Measurements from ENCODE around the gene CEP19. TPM values are rescaled to one million over a fixed set of nuclear protein-coding genes. Genes with fewer than 3 reads are reported as not detected.

The CEP19 gene
- total RNA-seq, 2 donors from 2014 or later = 3.1 to 4.5 TPM

DNA sequence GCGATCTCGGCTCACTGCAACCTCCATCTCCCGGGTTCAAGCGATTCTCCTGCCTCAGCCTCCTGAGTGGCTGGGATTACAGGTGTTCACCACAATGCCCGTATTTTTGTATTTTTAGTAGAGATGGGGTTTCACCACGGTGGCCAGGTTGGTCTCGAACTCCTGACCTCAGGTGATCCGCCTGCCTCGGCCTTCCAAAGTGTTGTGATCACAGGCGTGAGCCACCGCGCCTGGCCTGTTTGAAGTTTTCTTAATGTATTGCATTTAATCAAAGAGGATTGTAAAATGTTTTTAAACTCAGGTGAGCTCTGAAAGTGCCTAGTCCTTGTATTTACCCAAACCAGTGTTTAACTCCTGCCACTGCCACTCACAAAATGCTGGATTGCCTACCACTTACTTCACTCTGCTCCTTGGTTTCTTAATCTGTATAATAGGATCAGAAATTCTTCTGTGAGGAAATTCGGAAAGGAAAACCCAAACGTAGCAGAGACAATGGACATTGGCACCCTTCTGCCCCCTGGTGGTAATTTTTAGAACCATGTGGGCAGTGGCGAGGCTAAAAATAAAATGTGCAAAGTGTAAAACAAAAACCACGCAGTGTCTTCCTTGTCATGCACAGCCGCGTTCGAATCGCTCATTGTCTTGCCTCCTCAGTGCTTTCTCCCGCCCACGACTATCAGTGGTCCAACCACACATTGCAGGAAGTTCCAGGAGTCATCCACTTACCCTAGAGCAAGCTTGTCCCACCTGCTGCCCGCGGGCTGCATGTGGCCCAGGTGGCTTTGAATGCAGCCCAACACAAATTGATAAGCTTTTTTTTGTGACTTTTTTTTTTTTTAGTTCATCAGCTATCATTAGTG lies 27.3 kb downstream of the CEP19 start:
- 47 to 59% methylated on average over 16 to 24 of the region's 24 CpGs for WGBS, 2 experiments (ENCODE audit: insufficient coverage in 1 of 2, insufficient read length in 1 of 2)
- peaks cover 12% of the 10 kb centered on the region for H3K9me3 ChIP-seq (ENCODE audit: control insufficient read depth, low read length)
- Mint-ChIP-seq H3K9me3 (peaks cover 28% of the 10 kb centered on the region), H3K4me1 (no peaks in the 10 kb centered on the region), H3K36me3 (ENCODE audit: low read depth) (peaks cover 6% of the 10 kb centered on the region), H3K27ac (no peak overlapping the region), H3K4me3 (no peak overlapping the region), H3K27me3 (ENCODE audit: insufficient read depth) (no peaks in the 10 kb centered on the region)
- no peak overlapping the region for H3K9ac ChIP-seq (ENCODE audit: extremely low read depth, low read length, poor library complexity, severe bottlenecking)
- TF ChIP-seq, protein P1, sequence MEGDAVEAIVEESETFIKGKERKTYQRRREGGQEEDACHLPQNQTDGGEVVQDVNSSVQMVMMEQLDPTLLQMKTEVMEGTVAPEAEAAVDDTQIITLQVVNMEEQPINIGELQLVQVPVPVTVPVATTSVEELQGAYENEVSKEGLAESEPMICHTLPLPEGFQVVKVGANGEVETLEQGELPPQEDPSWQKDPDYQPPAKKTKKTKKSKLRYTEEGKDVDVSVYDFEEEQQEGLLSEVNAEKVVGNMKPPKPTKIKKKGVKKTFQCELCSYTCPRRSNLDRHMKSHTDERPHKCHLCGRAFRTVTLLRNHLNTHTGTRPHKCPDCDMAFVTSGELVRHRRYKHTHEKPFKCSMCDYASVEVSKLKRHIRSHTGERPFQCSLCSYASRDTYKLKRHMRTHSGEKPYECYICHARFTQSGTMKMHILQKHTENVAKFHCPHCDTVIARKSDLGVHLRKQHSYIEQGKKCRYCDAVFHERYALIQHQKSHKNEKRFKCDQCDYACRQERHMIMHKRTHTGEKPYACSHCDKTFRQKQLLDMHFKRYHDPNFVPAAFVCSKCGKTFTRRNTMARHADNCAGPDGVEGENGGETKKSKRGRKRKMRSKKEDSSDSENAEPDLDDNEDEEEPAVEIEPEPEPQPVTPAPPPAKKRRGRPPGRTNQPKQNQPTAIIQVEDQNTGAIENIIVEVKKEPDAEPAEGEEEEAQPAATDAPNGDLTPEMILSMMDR (conservative IDR thresholded peaks at IDR 0.05) = peak; percentile 94
- H3K27ac ChIP-seq (ENCODE audit: low read depth, low read length) = no peak overlapping the region
- peak; percentile 82 for DNase-seq
- H3K36me3 ChIP-seq (ENCODE audit: control insufficient read depth, insufficient read depth, low read length) = no peaks in the 10 kb centered on the region
- H3K27me3 ChIP-seq (ENCODE audit: control insufficient read depth, insufficient read depth, low read length, poor library complexity, severe bottlenecking) = no peaks in the 10 kb centered on the region
- H3K4me1 ChIP-seq (ENCODE audit: control insufficient read depth, insufficient read depth, low read length) = no peaks in the 10 kb centered on the region
- no peak overlapping the region for H3K4me3 ChIP-seq (ENCODE audit: low read length)

DNA sequence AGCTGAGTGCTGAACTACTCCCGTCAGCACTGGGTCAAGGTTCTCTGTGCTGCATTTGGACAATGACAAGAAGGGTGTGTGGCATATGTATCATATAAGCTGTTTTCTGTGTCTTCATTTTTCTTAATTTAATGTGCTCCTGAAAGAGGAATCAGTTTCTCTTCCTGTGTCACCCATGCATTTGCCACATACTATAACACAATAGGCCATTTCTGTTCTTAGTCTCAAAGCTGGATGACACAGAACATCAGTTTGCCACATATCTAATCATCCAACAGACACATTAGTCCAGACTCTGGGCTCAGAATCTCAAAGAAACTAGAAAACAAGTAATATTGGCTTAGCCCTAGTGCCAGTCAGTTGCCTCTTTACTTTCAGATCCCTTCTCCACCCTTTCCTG lies 34.1 kb downstream of the CEP19 start:
- Histone ChIP-seq H3K9ac (ENCODE audit: extremely low read depth, low read length, poor library complexity, severe bottlenecking) (no peak overlapping the region), H3K27ac (ENCODE audit: low read depth, low read length) (no peak overlapping the region), H3K9me3 (ENCODE audit: control insufficient read depth, low read length) (peaks cover 7% of the 10 kb centered on the region), H3K27me3 (ENCODE audit: control insufficient read depth, insufficient read depth, low read length, poor library complexity, severe bottlenecking) (no peaks in the 10 kb centered on the region), H3K4me1 (ENCODE audit: control insufficient read depth, insufficient read depth, low read length) (no peaks in the 10 kb centered on the region), H3K4me3 (ENCODE audit: low read length) (no peak overlapping the region), H3K36me3 (ENCODE audit: control insufficient read depth, insufficient read depth, low read length) (no peaks in the 10 kb centered on the region)
- 81 to 86% methylated on average over 1 of the region's 1 CpG for WGBS, 2 experiments (ENCODE audit: insufficient coverage in 1 of 2, insufficient read length in 1 of 2)
- Mint-ChIP-seq H3K36me3 (ENCODE audit: low read depth) (peaks cover 1% of the 10 kb centered on the region), H3K27me3 (ENCODE audit: insufficient read depth) (no peaks in the 10 kb centered on the region), H3K4me3 (no peak overlapping the region), H3K27ac (no peak overlapping the region), H3K4me1 (peaks cover 10% of the 10 kb centered on the region), H3K9me3 (peaks cover 10% of the 10 kb centered on the region)
- TF ChIP-seq, protein P1 (conservative IDR thresholded peaks at IDR 0.05) = no peak
- no peak for DNase-seq

DNA sequence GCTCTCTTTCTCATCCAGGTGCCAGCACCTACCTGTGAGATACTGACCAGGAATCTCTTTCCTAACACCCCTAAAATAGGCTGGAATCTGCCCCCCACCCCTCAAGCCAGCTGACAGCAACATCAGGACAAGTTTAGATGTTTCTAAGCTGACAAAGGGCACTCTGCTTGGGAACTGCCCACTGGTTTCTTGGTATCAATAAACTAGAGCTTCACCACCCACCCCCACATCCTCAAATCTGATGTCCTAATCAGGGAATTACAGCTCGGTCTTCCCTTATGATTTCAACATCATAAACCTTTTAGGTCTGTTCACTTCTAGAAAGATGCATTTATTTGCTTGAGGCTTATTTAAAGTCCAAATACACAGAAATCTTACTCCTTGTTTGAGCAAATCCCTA lies 34.7 kb downstream of the CEP19 start:
- 75% methylated on average over 1 of the region's 1 CpG; no CpG with 5 or more reads in 1 of the 2 experiments for WGBS, 2 experiments (ENCODE audit: insufficient coverage in 1 of 2, insufficient read length in 1 of 2)
- TF ChIP-seq, protein P1 (conservative IDR thresholded peaks at IDR 0.05) = no peak
- H3K27me3 Mint-ChIP-seq (ENCODE audit: insufficient read depth) = no peaks in the 10 kb centered on the region

More for the DNA sequence above, 34.7 kb downstream of the CEP19 start:
- no peak overlapping the region for H3K4me3 Mint-ChIP-seq
- no peak overlapping the region for H3K27ac Mint-ChIP-seq
- H3K4me1 Mint-ChIP-seq = peaks cover 10% of the 10 kb centered on the region
- H3K36me3 ChIP-seq (ENCODE audit: control insufficient read depth, insufficient read depth, low read length) = no peaks in the 10 kb centered on the region
- no peak for DNase-seq
- no peaks in the 10 kb centered on the region for H3K36me3 Mint-ChIP-seq (ENCODE audit: low read depth)
- H3K4me1 ChIP-seq (ENCODE audit: control insufficient read depth, insufficient read depth, low read length) = no peaks in the 10 kb centered on the region
- no peak overlapping the region for H3K4me3 ChIP-seq (ENCODE audit: low read length)
- H3K27ac ChIP-seq (ENCODE audit: low read depth, low read length) = no peak overlapping the region
- H3K9ac ChIP-seq (ENCODE audit: extremely low read depth, low read length, poor library complexity, severe bottlenecking) = no peak overlapping the region
- H3K9me3 Mint-ChIP-seq = peaks cover 5% of the 10 kb centered on the region
- H3K27me3 ChIP-seq (ENCODE audit: control insufficient read depth, insufficient read depth, low read length, poor library complexity, severe bottlenecking) = no peaks in the 10 kb centered on the region
- peaks cover 4% of the 10 kb centered on the region for H3K9me3 ChIP-seq (ENCODE audit: control insufficient read depth, low read length)
